ENCODE data around the gene KCNG4.

The KCNG4 gene

DNA sequence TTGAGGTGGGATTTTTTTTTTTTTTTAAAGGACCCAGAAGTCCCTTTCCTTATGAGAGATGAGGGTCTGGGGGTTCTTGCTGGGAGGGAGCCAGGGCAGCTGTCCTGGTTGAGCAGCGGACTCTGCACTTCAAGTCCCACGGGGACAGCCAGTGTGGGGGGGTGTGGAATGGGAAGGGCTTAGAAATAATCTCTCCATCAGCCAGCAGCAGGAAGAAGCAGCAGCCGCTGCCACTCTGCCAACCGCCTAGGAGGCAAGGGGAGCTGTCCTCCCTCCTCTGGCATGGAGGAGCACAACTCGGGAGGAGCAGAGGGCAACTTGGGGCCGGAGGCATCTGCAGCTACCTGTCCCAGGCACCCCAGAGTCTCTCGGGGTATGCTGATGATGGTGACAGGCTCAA lies at the start of gene KCNG4:
Gene KCNG4 (minus strand): TSS at position 104 of the 400 bp plus-strand sequence. CDS start 2,527 bp downstream, outside the sequence.
- DNase-seq (ENCODE audit: low spot score) = no peak

DNA sequence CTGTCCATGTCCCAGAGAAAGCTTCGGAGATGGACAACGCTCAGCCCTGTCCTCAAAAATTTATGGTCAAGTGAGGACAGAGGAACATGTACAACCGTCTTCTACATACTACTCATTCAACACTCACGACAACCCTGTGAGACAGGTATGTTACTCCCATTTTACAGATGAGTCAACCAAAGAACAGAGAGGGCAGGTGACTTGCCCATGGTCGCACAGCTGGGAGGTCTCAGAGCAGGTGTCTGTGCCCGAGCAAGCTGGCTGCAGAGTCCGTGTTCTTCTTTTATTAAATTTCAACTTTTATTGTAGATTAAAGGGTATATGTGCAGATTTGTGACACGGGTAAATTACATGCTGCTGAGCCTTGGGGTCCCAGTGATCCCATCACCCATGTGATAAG lies 49.1 kb upstream of the KCNG4 start:
- no peak for DNase-seq (ENCODE audit: low spot score)

- no peak for DNase-seq (ENCODE audit: low spot score)
Observed at GRCh38 chr16:84286578-84287240, 46.9 kb upstream of the KCNG4 start.

DNA sequence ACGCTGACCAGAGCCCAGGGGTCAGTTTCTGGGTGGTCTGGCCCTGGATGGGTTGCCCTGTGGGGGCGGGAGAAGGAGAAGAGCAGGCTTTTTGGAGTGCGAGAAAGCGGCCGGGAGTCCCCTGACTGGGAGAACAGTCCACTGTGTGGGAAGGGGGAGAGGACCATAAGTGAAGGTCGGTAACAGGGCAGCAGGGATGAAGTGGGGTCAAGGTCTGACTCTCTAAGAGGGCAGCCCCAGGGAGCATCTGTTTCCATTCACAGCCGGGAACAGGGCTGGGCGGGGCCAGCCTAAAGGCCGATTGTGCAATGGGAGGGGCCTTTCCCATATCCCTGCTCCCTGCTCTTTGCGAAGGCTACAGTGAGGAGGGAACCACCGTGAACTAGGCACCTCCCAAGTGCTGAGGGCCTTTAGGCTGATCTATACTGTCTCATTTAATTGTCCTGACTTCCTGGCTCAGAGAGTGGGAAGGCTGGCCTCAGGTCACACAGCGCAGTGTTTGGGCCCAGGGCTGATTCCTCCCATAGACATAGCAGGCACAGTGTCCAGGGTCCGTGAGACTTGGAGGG lies 44.4 kb upstream of the KCNG4 start:
- no peak for DNase-seq (ENCODE audit: low spot score)

GRCh38 chr16:84283314-84284153 lies 43.7 kb upstream of the KCNG4 start:
- DNase-seq (ENCODE audit: low spot score) = no peak

DNA sequence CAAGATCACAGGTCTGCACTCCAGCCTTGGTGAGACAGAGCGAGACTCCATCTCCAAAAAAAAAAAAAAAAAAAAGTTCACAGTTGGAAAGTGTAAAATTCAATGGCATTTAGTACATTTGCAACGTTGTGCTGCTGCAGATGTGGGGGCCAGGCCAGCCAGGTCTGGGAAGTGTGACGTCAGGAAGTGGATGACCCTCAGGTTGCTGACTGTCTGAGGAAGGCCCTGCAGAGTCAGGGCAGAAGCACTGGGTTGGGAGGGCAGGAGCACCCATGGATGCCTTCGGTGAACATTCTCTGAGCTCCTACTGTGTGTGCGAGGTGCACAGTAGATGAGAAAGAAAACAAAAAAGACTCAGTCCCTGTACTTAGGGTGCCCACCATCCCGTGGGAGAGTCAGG lies 42.7 kb upstream of the KCNG4 start:
- DNase-seq (ENCODE audit: low spot score) = no peak

DNA sequence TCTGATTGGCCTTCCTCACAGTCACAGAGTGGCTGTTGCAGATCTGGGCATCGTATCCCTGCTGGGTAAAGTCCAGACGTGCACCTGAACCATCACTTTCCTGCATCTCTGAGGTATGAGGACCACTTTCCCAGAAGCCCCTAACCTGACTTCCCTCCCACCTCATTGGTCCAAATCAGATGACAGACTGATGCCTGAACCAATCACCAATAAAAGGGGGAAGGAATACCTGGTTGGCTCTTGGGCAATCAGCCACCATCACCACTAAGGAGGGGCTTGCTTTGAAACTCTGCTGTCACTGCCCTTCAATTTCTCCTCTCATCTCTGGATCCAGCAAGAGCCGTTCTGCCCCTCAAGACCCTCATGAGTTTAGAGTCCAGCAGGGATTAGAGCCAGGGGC lies 41.3 kb upstream of the KCNG4 start:
- no peak for DNase-seq (ENCODE audit: low spot score)

GRCh38 chr16:84279881-84280280 lies 40.1 kb upstream of the KCNG4 start:
- no peak for DNase-seq (ENCODE audit: low spot score)

DNA sequence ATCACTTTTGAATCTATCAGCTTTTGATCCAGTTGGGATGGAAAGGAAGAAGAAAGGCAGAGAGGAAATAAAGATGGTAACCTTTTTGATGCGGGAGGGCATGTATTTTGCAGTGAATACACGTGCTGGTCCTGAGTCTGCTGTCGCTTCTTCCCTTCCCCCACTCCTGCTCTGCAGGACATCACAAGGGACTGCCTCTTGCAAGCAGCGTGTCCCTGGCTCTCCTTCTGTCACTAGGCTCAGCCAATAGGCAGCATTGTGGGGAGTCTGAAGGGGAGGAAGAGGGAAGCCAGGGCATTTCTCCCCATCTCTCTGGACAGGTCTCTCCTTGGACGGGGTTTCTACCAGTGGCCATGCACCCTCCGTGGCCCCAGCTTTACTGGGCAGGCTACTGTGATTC lies 39.2 kb upstream of the KCNG4 start:
- DNase-seq (ENCODE audit: low spot score) = no peak

GRCh38 chr16:84278333-84278732 lies 38.5 kb upstream of the KCNG4 start:
- no peak for DNase-seq (ENCODE audit: low spot score)

DNA sequence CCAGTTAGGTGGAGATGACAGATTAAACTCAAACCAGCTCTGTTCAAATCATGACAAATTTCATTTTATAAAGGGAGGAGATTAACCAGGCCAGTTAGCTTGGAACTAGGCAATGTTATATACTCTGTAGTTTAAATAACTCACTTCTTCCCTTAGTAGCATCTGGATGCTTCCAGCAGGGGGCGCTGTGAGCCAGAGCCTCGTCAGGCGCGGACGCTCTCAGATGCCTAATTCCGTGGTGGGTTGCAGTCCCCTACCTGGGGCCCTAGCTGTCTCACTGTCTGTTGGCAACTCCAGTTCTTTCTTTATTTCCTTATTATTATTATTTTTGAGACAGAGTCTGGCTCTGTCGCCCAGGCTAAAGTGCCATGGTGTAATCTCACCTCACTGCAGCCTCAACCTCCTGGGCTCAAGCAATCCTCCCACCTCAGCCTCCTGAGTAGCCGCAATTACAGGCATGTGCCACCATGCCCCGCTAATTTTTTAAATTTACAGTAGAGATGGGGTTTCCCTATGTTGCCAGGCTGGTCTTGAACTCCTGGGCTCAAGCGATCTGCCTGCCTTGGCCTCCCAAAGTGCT lies 37.5 kb upstream of the KCNG4 start:
- DNase-seq (ENCODE audit: low spot score) = peak; percentile 42

- no peak for DNase-seq (ENCODE audit: low spot score)
Observed at GRCh38 chr16:84275585-84276151, 35.9 kb upstream of the KCNG4 start.

- no peak for DNase-seq (ENCODE audit: low spot score)
Observed at GRCh38 chr16:84274515-84274914, 34.7 kb upstream of the KCNG4 start.

DNA sequence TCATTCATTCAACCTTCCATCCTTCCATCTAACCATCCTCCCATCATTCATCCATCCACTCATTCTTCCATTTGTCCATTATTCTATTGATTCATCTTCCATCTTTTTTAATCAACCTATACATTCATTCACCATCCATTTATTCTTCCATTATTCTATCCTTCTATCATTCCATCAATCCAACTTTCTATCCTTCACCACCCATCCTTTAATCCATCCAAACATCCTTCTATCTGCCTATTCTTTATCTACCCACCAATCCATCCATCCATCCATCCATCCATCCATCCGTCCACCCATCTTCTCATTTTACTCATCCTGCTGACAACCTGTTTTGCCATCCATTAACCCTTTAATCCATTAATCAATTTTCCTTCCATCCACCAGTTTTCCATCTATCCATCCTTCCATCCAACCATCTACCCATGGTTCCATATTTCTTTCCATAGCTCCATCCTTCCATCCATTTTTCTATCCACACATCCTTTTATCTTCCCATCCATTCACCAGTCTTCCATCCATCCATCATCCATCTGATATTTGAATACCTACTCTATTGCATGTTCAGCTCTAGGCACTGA lies 33.0 kb upstream of the KCNG4 start:
- no peak for DNase-seq (ENCODE audit: low spot score)

DNA sequence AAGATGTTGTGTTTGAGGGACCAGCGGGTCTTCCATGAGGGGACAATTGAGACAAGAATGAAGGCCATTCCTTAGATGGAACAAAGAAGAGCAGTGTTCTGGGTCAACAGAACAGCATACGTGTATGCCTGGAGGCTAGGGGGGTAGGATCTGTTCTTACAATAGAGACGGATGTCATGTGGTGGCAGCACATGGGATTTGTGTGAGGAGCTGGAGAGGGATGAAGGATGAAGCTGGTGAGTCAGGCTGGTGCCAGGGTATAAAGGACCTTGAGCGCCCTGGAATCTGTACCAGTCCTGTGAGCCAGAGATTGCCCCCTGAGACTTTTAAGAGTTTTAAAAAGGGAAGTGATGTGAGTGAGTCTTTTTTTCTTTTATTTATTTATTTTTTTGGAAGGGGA lies 32.1 kb upstream of the KCNG4 start:
- DNase-seq (ENCODE audit: low spot score) = no peak

DNA sequence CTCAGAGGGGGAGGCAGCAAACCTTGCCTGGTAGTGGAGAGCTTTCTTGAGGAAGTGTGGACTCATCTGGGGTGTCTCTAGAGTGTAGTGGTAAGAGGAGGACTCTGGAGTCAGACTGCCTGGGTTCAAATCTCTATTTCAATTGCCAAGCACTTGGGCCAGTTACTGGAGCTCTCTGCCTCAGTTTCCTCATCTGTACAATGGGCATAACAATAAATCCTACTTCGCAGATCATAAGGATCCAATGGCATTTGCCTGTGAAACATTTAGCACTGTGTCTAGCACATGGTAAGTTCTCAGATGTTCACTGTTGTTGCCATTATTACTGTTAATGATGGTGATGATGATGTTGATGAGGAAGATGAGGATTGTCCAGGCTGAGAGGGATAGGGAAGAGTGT lies 31.2 kb upstream of the KCNG4 start:
- DNase-seq (ENCODE audit: low spot score) = no peak

DNA sequence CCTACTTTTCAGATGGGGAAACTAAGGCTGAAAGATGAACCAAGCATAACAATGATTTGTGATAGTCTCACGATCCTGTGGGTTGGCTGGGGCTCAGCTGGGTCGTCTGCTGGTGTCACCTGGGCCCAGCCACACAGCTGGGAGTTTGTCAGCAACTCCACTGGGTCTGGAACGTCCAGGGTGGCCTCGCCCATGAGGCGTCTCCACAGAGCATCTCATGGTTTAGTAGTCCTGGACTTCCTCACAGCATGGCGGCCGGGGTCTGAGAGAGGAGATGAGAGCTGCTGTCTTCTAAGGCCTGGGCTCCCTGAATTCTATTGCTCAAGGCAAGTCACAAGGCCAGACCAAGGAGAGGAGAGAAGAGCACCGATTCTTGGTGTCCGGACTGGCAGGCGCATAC lies 30.7 kb upstream of the KCNG4 start:
- no peak for DNase-seq (ENCODE audit: low spot score)

DNA sequence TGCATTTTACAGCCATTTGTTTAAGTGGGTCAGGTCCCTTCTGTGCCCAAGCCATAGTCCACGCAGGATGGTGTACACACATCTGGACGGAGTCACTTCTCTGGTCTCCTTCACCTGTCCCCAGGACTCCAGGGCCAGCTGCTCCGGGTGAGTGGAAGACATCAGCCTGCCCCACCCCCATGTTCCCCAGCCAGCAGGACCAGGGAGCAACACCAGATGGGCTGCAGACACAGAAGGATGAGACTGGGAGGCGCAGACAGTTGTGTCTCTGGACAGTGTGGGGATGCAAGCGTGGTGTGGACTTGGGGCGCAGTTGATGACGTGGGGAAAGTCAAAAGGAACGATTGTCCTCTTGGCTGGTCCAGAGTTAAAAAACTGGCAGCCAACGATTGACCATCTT lies 30.3 kb upstream of the KCNG4 start:
- DNase-seq (ENCODE audit: low spot score) = no peak

DNA sequence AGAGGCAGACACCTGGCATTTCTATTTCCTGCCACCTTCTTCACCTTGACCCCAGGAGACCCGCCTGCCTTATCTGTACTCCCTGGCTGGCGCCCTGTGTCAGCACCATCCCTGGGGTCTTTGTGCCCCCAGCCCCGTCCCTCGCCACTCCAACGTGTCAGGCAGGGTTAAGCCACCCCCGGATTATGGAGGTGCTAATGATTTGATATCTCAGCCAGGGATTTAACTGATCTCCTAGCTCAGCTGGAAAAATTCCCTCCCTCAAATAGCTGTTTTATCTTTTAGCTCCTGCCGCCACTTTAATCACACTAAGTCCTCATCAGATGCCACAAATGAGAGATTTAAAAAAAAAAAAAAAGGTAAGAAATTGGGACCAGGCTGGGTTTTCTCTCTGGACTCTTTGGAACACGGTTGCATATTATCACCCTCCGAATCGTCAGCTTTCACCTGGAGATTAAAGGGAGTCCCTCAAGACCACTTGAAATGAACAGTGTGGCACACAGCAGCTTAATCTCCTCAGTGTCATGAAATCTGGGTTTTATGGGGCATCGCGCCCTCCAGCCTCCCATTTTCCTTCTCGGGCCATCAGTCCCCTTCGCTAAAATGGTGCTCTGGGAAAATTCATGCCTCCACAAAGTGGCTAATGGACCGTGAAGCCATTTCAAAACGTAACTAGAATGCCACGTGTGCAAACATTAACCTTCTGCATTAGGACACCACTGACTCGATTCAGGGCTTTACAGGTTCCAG lies 28.7 kb upstream of the KCNG4 start:
- DNase-seq (ENCODE audit: low spot score) = no peak

- DNase-seq (ENCODE audit: low spot score) = no peak
Observed at GRCh38 chr16:84267380-84267779, 27.6 kb upstream of the KCNG4 start.

GRCh38 chr16:84266451-84266850 lies 26.6 kb upstream of the KCNG4 start:
- peak; percentile 47 for DNase-seq (ENCODE audit: low spot score)
